SK-N-SH treated with all-trans-retinoic acid at 6 μM for 48 hours (cell line): Measurements from ENCODE around the gene IQCK.

ENCODE experiments used
- CSRNP3 ChIP-seq: fragments of 250-450 bp; sonication (Bioruptor Pico); IDR thresholded peaks from 2 replicates; pipeline ENCODE4 v1.5.1; 2021; ENCODE audit warnings: mild to moderate bottlenecking, moderate library complexity
- ESRRG ChIP-seq: fragments of 250-450 bp; sonication (Bioruptor Pico); IDR thresholded peaks from 2 replicates; pipeline ENCODE4 v1.6.1; 2021; ENCODE audit warnings: mild to moderate bottlenecking
- ZC3H10 ChIP-seq: fragments of 250-450 bp; sonication (Bioruptor Pico); IDR thresholded peaks from 2 replicates; pipeline ENCODE4 v1.5.1; 2021; ENCODE audit warnings: mild to moderate bottlenecking, moderate library complexity
- ZFP3 ChIP-seq: fragments of 250-450 bp; sonication (Bioruptor Pico); IDR thresholded peaks from 2 replicates; pipeline ENCODE4 v1.5.0; 2020; ENCODE audit warnings: mild to moderate bottlenecking, moderate library complexity

- no peak for TF ChIP-seq ZFP3
- TF ChIP-seq ZC3H10 (CRISPR knock-in tag): no peak
- TF ChIP-seq CSRNP3 (CRISPR knock-in tag): no peak
- no peak for TF ChIP-seq ESRRG (CRISPR knock-in tag)
These were observed 165.4 kb downstream of the IQCK start for GRCh38 chr16:19883296-19883965.
